H9 (cell line): ENCODE measurements around the gene PPP1R13B. TPM values are rescaled to one million over a fixed set of nuclear protein-coding genes. Genes with fewer than 3 reads are reported as not detected.

ENCODE experiments used
- DNase-seq: peaks from one replicate; pipeline ENCODE4 v3.0.0-alpha.2; 2017
- H2AFZ ChIP-seq: one replicate; pipeline ENCODE4 v1.6.1; 2013; ENCODE audit warnings: mild to moderate bottlenecking, low read length, control low read depth, moderate library complexity
- H2AK5ac ChIP-seq: 2 replicates; pipeline ENCODE4 v1.6.1; 2013; ENCODE audit warnings: low read length, control low read depth, mixed read lengths; ENCODE audit not compliant: insufficient read length
- H2BK120ac ChIP-seq: one replicate; pipeline ENCODE4 v1.6.1; 2013; ENCODE audit warnings: low read depth, mild to moderate bottlenecking, low read length, control low read depth, inconsistent platforms; ENCODE audit not compliant: poor library complexity, severe bottlenecking
- H2BK12ac ChIP-seq: 2 replicates; pipeline ENCODE4 v1.6.1; 2013; ENCODE audit warnings: low read length, control low read depth, mixed read lengths, low read depth; ENCODE audit not compliant: insufficient read length
- H2BK15ac ChIP-seq: 2 replicates; pipeline ENCODE4 v1.6.1; 2013; ENCODE audit warnings: low read depth, low read length, control low read depth
- H2BK20ac ChIP-seq: one replicate; pipeline ENCODE4 v1.6.1; 2013; ENCODE audit warnings: low read depth, mild to moderate bottlenecking, low read length, control low read depth, inconsistent platforms; ENCODE audit not compliant: poor library complexity, severe bottlenecking
- H2BK5ac ChIP-seq: 2 replicates; pipeline ENCODE4 v1.6.1; 2013; ENCODE audit warnings: low read length, control low read depth, mixed read lengths; ENCODE audit not compliant: insufficient read length
- H3K14ac ChIP-seq: 2 replicates; pipeline ENCODE4 v1.6.1; 2013; ENCODE audit warnings: low read length, control low read depth; ENCODE audit not compliant: insufficient read depth
- H3K18ac ChIP-seq: 2 replicates; pipeline ENCODE4 v1.6.1; 2013; ENCODE audit warnings: low read depth, mild to moderate bottlenecking, mixed read lengths, low read length, control low read depth; ENCODE audit not compliant: insufficient read length
- H3K23ac ChIP-seq: 2 replicates; pipeline ENCODE4 v1.6.1; 2013; ENCODE audit warnings: low read length, control low read depth, mixed read lengths, low read depth; ENCODE audit not compliant: insufficient read length
- H3K23me2 ChIP-seq: 2 replicates; pipeline ENCODE4 v1.6.1; 2013; ENCODE audit warnings: low read depth, mild to moderate bottlenecking, mixed read lengths, low read length, control low read depth; ENCODE audit not compliant: insufficient read length, poor library complexity, severe bottlenecking
- H3K27ac ChIP-seq: 2 replicates; pipeline ENCODE4 v1.5.1; 2013; ENCODE audit warnings: low read length, control low read depth, mixed read lengths, low read depth; ENCODE audit not compliant: insufficient read length
- H3K27me3 ChIP-seq: 2 replicates; pipeline ENCODE4 v1.6.1; 2013; ENCODE audit warnings: low read length, control low read depth, inconsistent platforms; ENCODE audit not compliant: insufficient read depth
- H3K4ac ChIP-seq: 2 replicates; pipeline ENCODE4 v1.6.1; 2013; ENCODE audit warnings: low read depth, mild to moderate bottlenecking, control low read depth, inconsistent platforms, low read length, moderate library complexity
- H3K4me1 ChIP-seq: 2 replicates; pipeline ENCODE4 v1.6.1; 2013; ENCODE audit warnings: low read length, control low read depth, inconsistent platforms; ENCODE audit not compliant: insufficient read depth
- H3K4me2 ChIP-seq: 2 replicates; pipeline ENCODE4 v1.6.1; 2013; ENCODE audit warnings: low read length, control low read depth, mixed read lengths; ENCODE audit not compliant: insufficient read length, insufficient read depth
- H3K56ac ChIP-seq: 2 replicates; pipeline ENCODE4 v1.6.1; 2013; ENCODE audit warnings: low read depth, mild to moderate bottlenecking, mixed read lengths, low read length, control low read depth; ENCODE audit not compliant: insufficient read length
- H3K79me1 ChIP-seq: 2 replicates; pipeline ENCODE4 v1.6.1; 2013; ENCODE audit warnings: low read depth, mild to moderate bottlenecking, moderate library complexity, low read length, control low read depth, inconsistent platforms; ENCODE audit not compliant: insufficient read depth, poor library complexity, severe bottlenecking
- H3K79me2 ChIP-seq: 2 replicates; pipeline ENCODE4 v1.6.1; 2013; ENCODE audit warnings: low read length, control low read depth, inconsistent platforms; ENCODE audit not compliant: insufficient read depth
- H3K9ac ChIP-seq: 2 replicates; pipeline ENCODE4 v1.6.1; 2013; ENCODE audit warnings: low read length, control low read depth, mixed read lengths; ENCODE audit not compliant: insufficient read length; ENCODE audit errors: extremely low read depth
- H3K9me3 ChIP-seq: one replicate; pipeline ENCODE4 v1.6.1; 2013; ENCODE audit warnings: low read depth, low read length, inconsistent platforms; ENCODE audit not compliant: control insufficient read depth
- H3T11ph ChIP-seq: one replicate; pipeline ENCODE4 v1.6.1; 2013; ENCODE audit warnings: mild to moderate bottlenecking, low read length, control low read depth, inconsistent platforms
- H4K20me1 ChIP-seq: one replicate; pipeline ENCODE4 v1.6.1; 2013; ENCODE audit not compliant: control insufficient read depth, insufficient read length, insufficient read depth
- H4K5ac ChIP-seq: 2 replicates; pipeline ENCODE4 v1.6.1; 2013; ENCODE audit warnings: low read depth, mild to moderate bottlenecking, mixed read lengths, low read length, control low read depth; ENCODE audit not compliant: insufficient read length
- H4K8ac ChIP-seq: replicated peaks from 2 replicates; pipeline ENCODE4 v1.6.1; 2013; ENCODE audit warnings: low read length, control low read depth, mixed read lengths, low read depth; ENCODE audit not compliant: insufficient read length
- H4K91ac ChIP-seq: 2 replicates; pipeline ENCODE4 v1.6.1; 2013; ENCODE audit warnings: low read depth, mild to moderate bottlenecking, moderate library complexity, mixed read lengths, low read length, control low read depth; ENCODE audit not compliant: insufficient read length
- H3K27ac Mint-ChIP-seq, 3 experiments: 2 replicates in 2 of 3; 3 replicates in 1 of 3; pipeline ENCODE4 v1.8.0; 2020 to 2021; ENCODE audit warnings: mixed read lengths in 3 of 3, mild to moderate bottlenecking in 1 of 3, moderate library complexity in 1 of 3
- H3K27me3 Mint-ChIP-seq: 2 replicates; pipeline ENCODE4 v1.8.0; 2021; ENCODE audit warnings: low read depth, mild to moderate bottlenecking, moderate library complexity, mixed read lengths
- H3K36me3 Mint-ChIP-seq, 3 experiments: 2 replicates in 2 of 3; 3 replicates in 1 of 3; pipeline ENCODE4 v1.8.0; 2020 to 2021; ENCODE audit warnings: low read depth in 3 of 3, mixed read lengths in 3 of 3; ENCODE audit not compliant: insufficient read depth in 1 of 3
- H3K4me1 Mint-ChIP-seq, 2 experiments: 2 replicates each; pipeline ENCODE4 v1.8.0; 2020; ENCODE audit warnings: mixed read lengths in 2 of 2
- H3K4me3 Mint-ChIP-seq, 2 experiments: 2 replicates in 1 of 2; 3 replicates in 1 of 2; pipeline ENCODE4 v1.8.0; 2020 to 2021; ENCODE audit warnings: mild to moderate bottlenecking in 2 of 2, mixed read lengths in 2 of 2, moderate library complexity in 1 of 2
- H3K9me3 Mint-ChIP-seq, 2 experiments: 2 replicates in 1 of 2; 3 replicates in 1 of 2; pipeline ENCODE4 v1.8.0; 2020; ENCODE audit warnings: mild to moderate bottlenecking in 2 of 2, mixed read lengths in 2 of 2, moderate library complexity in 1 of 2
- WGBS: extraction: QIAGEN DNeasy Blood & Tissue Kit; methylation state at CpG from one replicate; pipeline ENCODE4 v1.1.7; 2013; ENCODE audit warnings: missing lambda C conversion rate, low lambda C conversion rate, mixed read lengths; ENCODE audit not compliant: insufficient read length; ENCODE audit errors: extremely low coverage; 5-methylcytosine and 5-hydroxymethylcytosine counted together
- total RNA-seq: library from RNA; stranded (reverse); gene quantifications from 2 replicates; pipeline ENCODE4 v1.2.1, GENCODE V29; 2021
- TF ChIP-seq, protein P1 (sequence below): fragments of 200-600 bp; sonication (generic); conservative IDR thresholded peaks from 3 replicates; pipeline ENCODE4 v1.8.0; 2021; ENCODE audit warnings: antibody characterized with exemption, mild to moderate bottlenecking

The PPP1R13B gene
- total RNA-seq, 1 experiment from 2014 or later = 6.0 TPM

DNA sequence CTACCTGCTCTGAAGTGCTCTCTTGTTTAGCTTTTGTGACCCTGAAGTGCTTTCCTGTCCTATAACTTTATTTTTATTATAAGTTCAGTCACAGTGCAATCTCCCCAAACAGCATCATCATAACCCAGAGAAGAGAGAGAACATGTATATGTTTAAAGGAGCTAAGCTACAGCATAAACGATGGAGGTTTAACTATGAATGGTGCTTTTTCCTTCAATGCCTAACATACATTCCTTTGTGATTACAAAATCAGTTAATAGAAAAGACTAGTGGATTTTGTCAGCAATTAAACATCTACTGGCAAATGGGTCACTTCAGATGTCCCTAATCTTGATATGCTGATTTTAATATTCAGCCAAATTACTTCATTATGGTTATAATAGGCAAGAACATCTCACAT lies 85.3 kb downstream of the PPP1R13B start:
- DNase-seq = no peak
- no peak overlapping the region for H3T11ph ChIP-seq
- H2BK120ac ChIP-seq = no peak overlapping the region
- H4K20me1 ChIP-seq = no peaks in the 10 kb centered on the region
- H4K5ac ChIP-seq = no peak overlapping the region
- Mint-ChIP-seq H3K27me3 (no peaks in the 10 kb centered on the region), H3K27ac (no peak overlapping the region), H3K36me3 (no peaks in the 10 kb centered on the region), H3K4me1 (peaks cover 12% of the 10 kb centered on the region in 2 experiments), H3K9me3 (no peaks in the 10 kb centered on the region), H3K4me3 (no peak overlapping the region)
- H2BK5ac ChIP-seq = no peak overlapping the region
- no peaks in the 10 kb centered on the region for H3K27me3 ChIP-seq
- TF ChIP-seq, protein P1, sequence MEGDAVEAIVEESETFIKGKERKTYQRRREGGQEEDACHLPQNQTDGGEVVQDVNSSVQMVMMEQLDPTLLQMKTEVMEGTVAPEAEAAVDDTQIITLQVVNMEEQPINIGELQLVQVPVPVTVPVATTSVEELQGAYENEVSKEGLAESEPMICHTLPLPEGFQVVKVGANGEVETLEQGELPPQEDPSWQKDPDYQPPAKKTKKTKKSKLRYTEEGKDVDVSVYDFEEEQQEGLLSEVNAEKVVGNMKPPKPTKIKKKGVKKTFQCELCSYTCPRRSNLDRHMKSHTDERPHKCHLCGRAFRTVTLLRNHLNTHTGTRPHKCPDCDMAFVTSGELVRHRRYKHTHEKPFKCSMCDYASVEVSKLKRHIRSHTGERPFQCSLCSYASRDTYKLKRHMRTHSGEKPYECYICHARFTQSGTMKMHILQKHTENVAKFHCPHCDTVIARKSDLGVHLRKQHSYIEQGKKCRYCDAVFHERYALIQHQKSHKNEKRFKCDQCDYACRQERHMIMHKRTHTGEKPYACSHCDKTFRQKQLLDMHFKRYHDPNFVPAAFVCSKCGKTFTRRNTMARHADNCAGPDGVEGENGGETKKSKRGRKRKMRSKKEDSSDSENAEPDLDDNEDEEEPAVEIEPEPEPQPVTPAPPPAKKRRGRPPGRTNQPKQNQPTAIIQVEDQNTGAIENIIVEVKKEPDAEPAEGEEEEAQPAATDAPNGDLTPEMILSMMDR = no peak
- H4K8ac ChIP-seq = no peak overlapping the region
- no peaks in the 10 kb centered on the region for H3K9me3 ChIP-seq
- no peak overlapping the region for H3K9ac ChIP-seq
- no peak overlapping the region for H3K27ac ChIP-seq
- WGBS = no CpG with 5 or more reads among the region's 1 CpG
- no peaks in the 10 kb centered on the region for H3K23me2 ChIP-seq
- no peak overlapping the region for H3K14ac ChIP-seq
- no peak overlapping the region for H3K18ac ChIP-seq
- no peak overlapping the region for H3K56ac ChIP-seq
- no peak overlapping the region for H3K4me2 ChIP-seq
- no peak overlapping the region for H2AK5ac ChIP-seq
- H3K4ac ChIP-seq = no peak overlapping the region
- H3K79me1 ChIP-seq = no peaks in the 10 kb centered on the region
- H3K23ac ChIP-seq = no peak overlapping the region
- H2BK15ac ChIP-seq = no peak overlapping the region
- no peak overlapping the region for H4K91ac ChIP-seq
- H2BK20ac ChIP-seq = no peak overlapping the region
- H2AFZ ChIP-seq = no peak overlapping the region
- no peak overlapping the region for H2BK12ac ChIP-seq
- H3K4me1 ChIP-seq = peaks cover 3% of the 10 kb centered on the region; the same call in 1 of the 2 replicates
- no peaks in the 10 kb centered on the region for H3K79me2 ChIP-seq
